Choroid plexus epithelial cell (primary cell): ENCODE measurements around the gene RAD51D.
A peak's percentile ranks its signal among the peaks of the same experiment; 100 is the strongest.

ENCODE experiments used
- DNase-seq: peaks from one replicate; pipeline ENCODE4 v3.0.0-alpha.2; 2010; ENCODE audit warnings: low read depth
- H3K4me3 ChIP-seq: 2 replicates; pipeline ENCODE4 v1.5.1; 2011; ENCODE audit warnings: low read depth, mild to moderate bottlenecking, control low read depth, low read length, moderate library complexity
- CTCF ChIP-seq: conservative IDR thresholded peaks from 2 replicates; pipeline ENCODE4 v1.5.1; 2011; ENCODE audit warnings: low read depth, mild to moderate bottlenecking, control low read depth, inconsistent platforms, low read length, moderate library complexity

Gene RAD51D

GRCh38 chr17:35068249-35068648, 51.4 kb downstream of the RAD51D start:
- TF ChIP-seq CTCF = no peak
- no peak for DNase-seq
- no peak overlapping the region for H3K4me3 ChIP-seq

GRCh38 chr17:35065880-35066279, 53.8 kb downstream of the RAD51D start:
- H3K4me3 ChIP-seq = no peak overlapping the region
- TF ChIP-seq CTCF = no peak
- DNase-seq = no peak

GRCh38 chr17:35064516-35065215, 55.0 kb downstream of the RAD51D start:
- TF ChIP-seq CTCF = no peak

GRCh38 chr17:35063514-35064223, 56.0 kb downstream of the RAD51D start, which contains the start of gene RFFL:
Gene RFFL, minus strand, starts transcription at chr17:35063707. Its CDS starts 37,154 bp downstream, at chr17:35026553.
- DNase-seq = peak; percentile 99
- peak within 1 kb of the TSS; percentile 36 for H3K4me3 ChIP-seq
- peak; percentile 31 for TF ChIP-seq CTCF

More at GRCh38 chr17:35064516-35065215, 55.0 kb downstream of the RAD51D start:
- no peak overlapping the region for H3K4me3 ChIP-seq
- DNase-seq = no peak

- H3K4me3 ChIP-seq = no peak overlapping the region
- TF ChIP-seq CTCF = no peak
- DNase-seq = no peak
Measured at GRCh38 chr17:35062308-35062707, 57.4 kb downstream of the RAD51D start.

GRCh38 chr17:35057332-35057915, 62.2 kb downstream of the RAD51D start:
- DNase-seq = no peak

More at GRCh38 chr17:35057332-35057915, 62.2 kb downstream of the RAD51D start:
- H3K4me3 ChIP-seq = no peak overlapping the region
- no peak for TF ChIP-seq CTCF
